D721Med (cell line): ENCODE results near the gene KCNIP4.

Source experiments
- DNase-seq: peaks from one replicate; pipeline ENCODE4 v3.0.0; 2011; ENCODE audit warnings: low spot score; ENCODE audit not compliant: insufficient read length
- FAIRE-seq: peaks from 2 replicates; lab custom pipeline; 2011; peaks lifted over from hg19 to GRCh38; lab: Jason Lieb, UNC
- CTCF ChIP-seq: IDR thresholded peaks from 2 replicates; pipeline ENCODE4 v1.5.1; 2012; ENCODE audit warnings: mild to moderate bottlenecking, control low read depth; ENCODE audit not compliant: insufficient read depth; ENCODE audit errors: missing control alignments

KCNIP4 gene

GRCh38 chr4:20995610-20996009, 953.0 kb downstream of the KCNIP4 start:
- FAIRE-seq, result no peak
- no peak for DNase-seq

GRCh38 chr4:20995015-20995414, 953.6 kb downstream of the KCNIP4 start:
- no peak for FAIRE-seq
- no peak for TF ChIP-seq CTCF
- no peak for DNase-seq

More at GRCh38 chr4:20995610-20996009, 953.0 kb downstream of the KCNIP4 start:
- TF ChIP-seq CTCF, result no peak

GRCh38 chr4:20992002-20992401, 956.6 kb downstream of the KCNIP4 start:
- no peak for DNase-seq
- no peak for TF ChIP-seq CTCF
- no peak for FAIRE-seq

GRCh38 chr4:20987191-20987590, 961.4 kb downstream of the KCNIP4 start:
- DNase-seq, result no peak
- no peak for TF ChIP-seq CTCF
- FAIRE-seq, result no peak

GRCh38 chr4:20984576-20984836, 964.1 kb downstream of the KCNIP4 start:
- FAIRE-seq (no peak), DNase-seq (no peak)
- TF ChIP-seq CTCF, result no peak

GRCh38 chr4:20983763-20984575, 964.6 kb downstream of the KCNIP4 start:
- no peak for TF ChIP-seq CTCF
- DNase-seq (no peak), FAIRE-seq (no peak)

GRCh38 chr4:20982544-20982943, 966.0 kb downstream of the KCNIP4 start:
- DNase-seq (no peak), FAIRE-seq (no peak)
- no peak for TF ChIP-seq CTCF
